CD14-positive monocyte (primary cell): ENCODE results near the gene PIGB. TPM values are rescaled to one million over a fixed set of nuclear protein-coding genes. Genes with fewer than 3 reads are reported as not detected.

Source experiments
- DNase-seq, 3 donors: peaks; one replicate each; pipeline ENCODE4 v3.0.0-alpha.2; 2011 to 2022
- H2AFZ ChIP-seq: 2 replicates; pipeline ENCODE4 v1.6.0; 2012; ENCODE audit warnings: mild to moderate bottlenecking, low read depth, low read length, inconsistent platforms; ENCODE audit not compliant: insufficient read depth, poor library complexity, severe bottlenecking
- H3K27ac ChIP-seq, 2 donors: 1 replicate in 1 of 2; 2 replicates in 1 of 2; pipeline ENCODE4 v1.5.1; 2012 to 2013; ENCODE audit warnings: low read length in 2 of 2, control low read depth in 1 of 2, inconsistent platforms in 1 of 2, low read depth in 1 of 2, mild to moderate bottlenecking in 1 of 2
- H3K27me3 ChIP-seq, 2 donors: one replicate each; pipeline versions ENCODE4 v1.6.0 to v1.6.1; 2011 to 2013; ENCODE audit warnings: low read length in 2 of 2; ENCODE audit not compliant: control insufficient read depth in 2 of 2, insufficient read depth in 2 of 2
- H3K36me3 ChIP-seq, 2 donors: replicated peaks in 1 of 2; 1 replicate in 1 of 2; 2 replicates in 1 of 2; pipeline versions ENCODE4 v1.5.1 to v1.6.1; 2012 to 2013; ENCODE audit warnings: low read length in 2 of 2, control low read depth in 1 of 2, inconsistent platforms in 1 of 2, mild to moderate bottlenecking in 1 of 2; ENCODE audit not compliant: insufficient read depth in 2 of 2, control insufficient read depth in 1 of 2
- H3K4me1 ChIP-seq, 2 donors: 1 replicate in 1 of 2; 2 replicates in 1 of 2; pipeline versions ENCODE4 v1.5.1 to v1.6.1; 2012 to 2013; ENCODE audit warnings: low read length in 2 of 2, control low read depth in 1 of 2, inconsistent platforms in 1 of 2, mild to moderate bottlenecking in 1 of 2, moderate library complexity in 1 of 2; ENCODE audit not compliant: insufficient read depth in 2 of 2, control insufficient read depth in 1 of 2
- H3K4me2 ChIP-seq: replicated peaks from 2 replicates; pipeline ENCODE3; 2012; ENCODE audit warnings: low read length, moderate library complexity, mild to moderate bottlenecking; ENCODE audit not compliant: poor library complexity, severe bottlenecking; ENCODE audit errors: extremely low read depth
- H3K4me3 ChIP-seq, 3 experiments: fragments of 200-600 bp in 1 of 3; sonication (generic) in 1 of 3; replicated peaks in 1 of 3; 1 replicate in 2 of 3; 2 replicates in 1 of 3; pipeline ENCODE4 v1.5.1; 2011 to 2013; ENCODE audit warnings: low read length in 3 of 3, mild to moderate bottlenecking in 3 of 3, control low read depth in 2 of 3, low read depth in 2 of 3, inconsistent platforms in 1 of 3, moderate library complexity in 1 of 3
- H3K79me2 ChIP-seq: 2 replicates; pipeline ENCODE4 v1.6.0; 2012; ENCODE audit warnings: mild to moderate bottlenecking, control low read depth, inconsistent platforms, low read length, moderate library complexity; ENCODE audit not compliant: insufficient read depth
- H3K9ac ChIP-seq: 2 replicates; pipeline ENCODE4 v1.6.0; 2017; ENCODE audit warnings: low read length, mild to moderate bottlenecking; ENCODE audit not compliant: insufficient read depth, poor library complexity, severe bottlenecking
- H3K9me3 ChIP-seq, 2 donors: replicated peaks in 1 of 2; 1 replicate in 1 of 2; 2 replicates in 1 of 2; pipeline versions ENCODE4 v1.5.1 to v1.6.1; 2012 to 2013; ENCODE audit warnings: low read length in 2 of 2, control low read depth in 1 of 2; ENCODE audit not compliant: control insufficient read depth in 1 of 2, insufficient read depth in 1 of 2
- H4K20me1 ChIP-seq: 2 replicates; pipeline ENCODE4 v1.6.0; 2012; ENCODE audit warnings: mild to moderate bottlenecking, low read length, control low read depth, moderate library complexity; ENCODE audit not compliant: insufficient read depth
- H3K27ac Mint-ChIP-seq, 7 donors: one replicate each; pipeline ENCODE4 v1.8.0; 2020; ENCODE audit warnings: mild to moderate bottlenecking in 7 of 7, mixed read lengths in 7 of 7, moderate library complexity in 6 of 7, inconsistent platforms in 2 of 7
- H3K27me3 Mint-ChIP-seq, 3 donors: one replicate each; pipeline ENCODE4 v1.8.0; 2021 to 2022; ENCODE audit warnings: low read depth in 3 of 3, mild to moderate bottlenecking in 3 of 3, mixed read lengths in 3 of 3, moderate library complexity in 3 of 3, inconsistent platforms in 1 of 3
- H3K36me3 Mint-ChIP-seq, 2 donors: one replicate each; pipeline ENCODE4 v1.8.0; 2020; ENCODE audit warnings: mixed read lengths in 2 of 2, inconsistent platforms in 1 of 2, mild to moderate bottlenecking in 1 of 2
- H3K4me1 Mint-ChIP-seq: one replicate; pipeline ENCODE4 v1.8.0; 2020; ENCODE audit warnings: mild to moderate bottlenecking, mixed read lengths
- H3K4me3 Mint-ChIP-seq, 2 donors: one replicate each; pipeline ENCODE4 v1.8.0; 2020; ENCODE audit warnings: mild to moderate bottlenecking in 2 of 2, mixed read lengths in 2 of 2, moderate library complexity in 1 of 2
- H3K9me3 Mint-ChIP-seq, 7 donors: one replicate each; pipeline ENCODE4 v1.8.0; 2020 to 2022; ENCODE audit warnings: mixed read lengths in 7 of 7, mild to moderate bottlenecking in 6 of 7, moderate library complexity in 6 of 7, inconsistent platforms in 2 of 7
- WGBS: methylation state at CpG from one replicate; pipeline ENCODE4 v1.1.5; 2013; ENCODE audit warnings: missing lambda C conversion rate; ENCODE audit not compliant: insufficient coverage; 5-methylcytosine and 5-hydroxymethylcytosine counted together
- intact Hi-C, 2 donors: fragments of 100-400 bp; cut with micrococcal nuclease; formaldehyde crosslinking; loops; one replicate each; pipeline versions ENCODE4 v1.15.0 to v1.15.1; 2023
- polyA plus RNA-seq, 3 donors: library from polyadenylated mRNA; depleted of rRNA in 1 of 3; unstranded in 2 of 3; stranded (reverse) in 1 of 3; fragments of 300-500 nt in 2 of 3; fragments of >200 nt in 1 of 3; fragmentation: Illumina TruSeq in 2 of 3; gene quantifications; 1 replicate in 2 of 3; 2 replicates in 1 of 3; pipeline ENCODE4 v1.2.3, GENCODE V29; 2012 to 2021
- TF ChIP-seq, protein P1 (sequence below): fragments of 200-600 bp; IDR thresholded peaks from one replicate; pipeline ENCODE4 v1.8.0; 2022; ENCODE audit warnings: antibody characterized with exemption, mild to moderate bottlenecking

The PIGB gene
- polyA plus RNA-seq, 3 donors, result 15.3 to 16.8 (median 15.8) TPM

DNA sequence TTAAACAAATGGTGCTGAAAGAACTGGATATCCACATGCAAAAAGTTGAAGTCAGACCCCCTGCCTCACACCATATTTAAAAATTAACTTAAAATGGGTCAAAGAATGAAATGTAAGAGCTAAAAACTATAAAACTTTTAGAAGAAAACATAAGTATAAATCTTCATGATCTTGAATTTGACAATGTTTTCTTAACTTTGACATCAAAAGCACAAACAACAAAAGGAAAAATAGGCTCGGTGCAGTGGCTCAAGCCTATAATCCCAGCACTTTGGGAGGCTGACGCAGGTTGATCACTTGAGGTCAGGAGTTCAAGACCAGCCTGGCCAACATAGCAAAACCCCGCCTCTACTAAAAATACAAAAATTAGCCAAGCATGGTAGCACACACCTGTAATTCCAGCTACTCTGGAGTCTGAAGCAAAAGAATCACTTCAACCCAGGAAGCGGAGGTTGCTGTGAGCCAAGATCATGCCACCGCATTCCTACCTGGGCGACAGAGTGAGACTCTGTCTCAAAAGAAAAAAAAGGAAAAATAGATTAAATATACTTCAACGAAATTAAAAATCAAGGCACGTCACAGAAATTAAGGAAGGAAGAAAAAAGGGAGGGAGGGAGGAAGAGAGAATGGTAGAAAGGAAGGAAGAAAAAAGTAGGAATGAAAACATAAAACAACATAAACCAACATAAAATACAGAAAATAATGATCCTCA is 30.9 kb upstream of the PIGB start:
- peak overlapping the region; percentile 95 for H3K4me2 ChIP-seq
- Mint-ChIP-seq H3K36me3 (peaks cover 17 to 32% of the 10 kb centered on the region in 2 donors), H3K4me3 (peak overlapping the region; percentile 94 to 96), H3K4me1 (peaks cover 69% of the 10 kb centered on the region), H3K27ac (peak overlapping the region; percentile 93 to 99 (median 98)), H3K9me3 (no peaks in the 10 kb centered on the region), H3K27me3 (no peaks in the 10 kb centered on the region)
- H4K20me1 ChIP-seq, result no peaks in the 10 kb centered on the region
- peaks cover 61 to 75% of the 10 kb centered on the region in 2 donors for H3K4me1 ChIP-seq
- no peak for DNase-seq
- intact Hi-C loops, result loop anchor here in 1 of 2 donors (5.0 kb wide), 1 partner anchor 36 kb away; no protein-coding TSS in a partner anchor
- H3K9me3 ChIP-seq, result no peaks in the 10 kb centered on the region
- WGBS, result no CpG with 5 or more reads among the region's 8 CpGs
- H3K4me3 ChIP-seq, result peak overlapping the region; percentile 72 to 99 (median 95)
- H3K27ac ChIP-seq, result peak overlapping the region; percentile 44 to 99
- peak overlapping the region; percentile 98 for H3K9ac ChIP-seq
- H3K79me2 ChIP-seq, result peaks cover 71% of the 10 kb centered on the region
- H2AFZ ChIP-seq, result peak overlapping the region; percentile 96
- H3K36me3 ChIP-seq, result no peaks in the 10 kb centered on the region
- TF ChIP-seq, protein P1, sequence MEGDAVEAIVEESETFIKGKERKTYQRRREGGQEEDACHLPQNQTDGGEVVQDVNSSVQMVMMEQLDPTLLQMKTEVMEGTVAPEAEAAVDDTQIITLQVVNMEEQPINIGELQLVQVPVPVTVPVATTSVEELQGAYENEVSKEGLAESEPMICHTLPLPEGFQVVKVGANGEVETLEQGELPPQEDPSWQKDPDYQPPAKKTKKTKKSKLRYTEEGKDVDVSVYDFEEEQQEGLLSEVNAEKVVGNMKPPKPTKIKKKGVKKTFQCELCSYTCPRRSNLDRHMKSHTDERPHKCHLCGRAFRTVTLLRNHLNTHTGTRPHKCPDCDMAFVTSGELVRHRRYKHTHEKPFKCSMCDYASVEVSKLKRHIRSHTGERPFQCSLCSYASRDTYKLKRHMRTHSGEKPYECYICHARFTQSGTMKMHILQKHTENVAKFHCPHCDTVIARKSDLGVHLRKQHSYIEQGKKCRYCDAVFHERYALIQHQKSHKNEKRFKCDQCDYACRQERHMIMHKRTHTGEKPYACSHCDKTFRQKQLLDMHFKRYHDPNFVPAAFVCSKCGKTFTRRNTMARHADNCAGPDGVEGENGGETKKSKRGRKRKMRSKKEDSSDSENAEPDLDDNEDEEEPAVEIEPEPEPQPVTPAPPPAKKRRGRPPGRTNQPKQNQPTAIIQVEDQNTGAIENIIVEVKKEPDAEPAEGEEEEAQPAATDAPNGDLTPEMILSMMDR, result no peak
- H3K27me3 ChIP-seq, result no peaks in the 10 kb centered on the region

DNA sequence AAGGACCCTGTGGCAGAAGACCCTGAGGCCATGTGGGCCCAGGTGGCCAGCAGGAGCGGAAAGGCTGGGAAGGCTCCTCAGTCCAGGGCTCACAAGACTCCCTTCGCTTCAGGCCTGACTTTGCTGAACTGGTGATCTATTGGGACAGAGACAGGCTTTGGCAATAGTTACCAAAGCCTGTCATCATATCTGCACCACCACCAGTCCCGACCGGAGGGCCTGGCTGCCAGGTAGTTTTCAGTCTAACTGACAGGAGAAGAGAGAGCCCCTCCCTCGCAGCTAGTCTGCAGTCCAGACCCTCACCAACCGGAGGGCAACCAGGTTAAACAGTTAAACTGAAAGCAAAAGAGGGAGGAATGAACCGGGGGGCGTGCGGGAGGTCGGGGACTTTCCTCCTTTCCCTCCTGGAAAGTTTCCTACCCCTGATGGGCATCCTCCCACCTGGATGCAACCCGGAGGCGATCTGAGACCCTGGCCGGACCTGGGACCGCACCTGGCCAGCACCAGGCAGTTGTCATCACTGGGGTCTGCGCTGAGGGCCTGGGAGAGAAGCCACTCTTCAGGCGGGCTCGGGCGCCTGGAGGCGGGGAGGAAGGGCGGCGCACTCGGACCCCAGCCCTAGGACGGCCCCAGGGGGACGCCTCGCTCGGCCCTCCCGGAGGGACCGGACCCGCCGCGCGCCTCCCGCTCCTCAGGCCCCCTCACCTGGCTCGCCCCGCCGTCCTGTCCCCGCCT is 29.8 kb upstream of the PIGB start:
- H3K27me3 ChIP-seq, result no peaks in the 10 kb centered on the region
- Mint-ChIP-seq H3K36me3 (peaks cover 17 to 26% of the 10 kb centered on the region in 2 donors), H3K9me3 (no peaks in the 10 kb centered on the region), H3K4me1 (peaks cover 60% of the 10 kb centered on the region), H3K27ac (peak overlapping the region; percentile 93 to 99 (median 98)), H3K4me3 (peak overlapping the region; percentile 94 to 96), H3K27me3 (no peaks in the 10 kb centered on the region)
- no peaks in the 10 kb centered on the region for H4K20me1 ChIP-seq
- H3K9me3 ChIP-seq, result no peaks in the 10 kb centered on the region
- H3K79me2 ChIP-seq, result peaks cover 61% of the 10 kb centered on the region
- TF ChIP-seq, protein P1, result no peak
- H3K27ac ChIP-seq, result peak overlapping the region; percentile 95 to 99
- peak; percentile 54 to 76 (median 74) for DNase-seq
- peaks cover 51 to 65% of the 10 kb centered on the region in 2 donors for H3K4me1 ChIP-seq
- peak overlapping the region; percentile 95 for H3K4me2 ChIP-seq
- no peaks in the 10 kb centered on the region for H3K36me3 ChIP-seq
- H2AFZ ChIP-seq, result peak overlapping the region; percentile 96
- under 1% methylated on average over 33 of the region's 37 CpGs for WGBS
- peak overlapping the region; percentile 72 to 99 (median 95) for H3K4me3 ChIP-seq
- intact Hi-C loops, result loop anchor here in 1 of 2 donors (5.0 kb wide), 1 partner anchor 37 kb away; no protein-coding TSS in a partner anchor
- H3K9ac ChIP-seq, result peak overlapping the region; percentile 98
